ENCODE measurements around the gene CLOCK.

The CLOCK gene

GRCh38 chr4:55543858-55544257, 2.9 kb downstream of the CLOCK start:
- Histone ChIP-seq H3K4me2 (ENCODE audit: low read depth, low read length, poor library complexity, severe bottlenecking) (peak overlapping the region; percentile 83), H3K27me3 (ENCODE audit: insufficient read depth, low read length, poor library complexity, severe bottlenecking) (no peaks in the 10 kb centered on the region), H2AFZ (ENCODE audit: low read length) (no peak overlapping the region), H3K4me1 (ENCODE audit: insufficient read depth, low read length, poor library complexity, severe bottlenecking) (peaks cover 27% of the 10 kb centered on the region), H3K9ac (ENCODE audit: low read depth, low read length, poor library complexity, severe bottlenecking) (no peak overlapping the region), H3K36me3 (ENCODE audit: insufficient read depth, low read length) (no peaks in the 10 kb centered on the region), H3K9me3 (ENCODE audit: insufficient read depth, low read depth, low read length) (no peaks in the 10 kb centered on the region), H3K4me3 (ENCODE audit: low read length, poor library complexity, severe bottlenecking) (no peak overlapping the region), H3K9me2 (replicated peaks; ENCODE audit: low read depth, low read length) (no peaks in the 10 kb centered on the region), H3K79me2 (ENCODE audit: insufficient read depth, low read length) (no peaks in the 10 kb centered on the region), H4K20me1 (ENCODE audit: insufficient read depth, low read length, poor library complexity, severe bottlenecking) (peaks cover under 1% of the 10 kb centered on the region), H3F3A (ENCODE audit: low read depth) (peaks cover 6% of the 10 kb centered on the region)
- no peak for TF ChIP-seq EZH2phosphoT487 (IDR thresholded peaks at IDR 0.05; ENCODE audit: borderline replicate concordance)
- TF ChIP-seq CTCF (conservative IDR thresholded peaks at IDR 0.05; ENCODE audit: low read length), result peak; percentile 49

GRCh38 chr4:55540271-55540670, 6.4 kb downstream of the CLOCK start:
- Histone ChIP-seq H4K20me1 (ENCODE audit: insufficient read depth, low read length, poor library complexity, severe bottlenecking) (peaks cover 8% of the 10 kb centered on the region), H3K36me3 (ENCODE audit: insufficient read depth, low read length) (no peaks in the 10 kb centered on the region), H3K4me2 (ENCODE audit: low read depth, low read length, poor library complexity, severe bottlenecking) (no peak overlapping the region), H3K4me1 (ENCODE audit: insufficient read depth, low read length, poor library complexity, severe bottlenecking) (peaks cover 27% of the 10 kb centered on the region), H2AFZ (ENCODE audit: low read length) (no peak overlapping the region), H3K79me2 (ENCODE audit: insufficient read depth, low read length) (no peaks in the 10 kb centered on the region), H3K9me3 (ENCODE audit: insufficient read depth, low read depth, low read length) (no peaks in the 10 kb centered on the region), H3K27me3 (ENCODE audit: insufficient read depth, low read length, poor library complexity, severe bottlenecking) (no peaks in the 10 kb centered on the region), H3K9ac (ENCODE audit: low read depth, low read length, poor library complexity, severe bottlenecking) (no peak overlapping the region), H3K9me2 (replicated peaks; ENCODE audit: low read depth, low read length) (no peaks in the 10 kb centered on the region), H3F3A (ENCODE audit: low read depth) (peaks cover 6% of the 10 kb centered on the region), H3K4me3 (ENCODE audit: low read length, poor library complexity, severe bottlenecking) (no peak overlapping the region)
- TF ChIP-seq CTCF (conservative IDR thresholded peaks at IDR 0.05; ENCODE audit: low read length) (no peak), EZH2phosphoT487 (IDR thresholded peaks at IDR 0.05; ENCODE audit: borderline replicate concordance) (no peak)

- Histone ChIP-seq H2AFZ (ENCODE audit: low read length) (no peak overlapping the region), H3F3A (ENCODE audit: low read depth) (0 out of 2 replicates have a peak, but pooled peaks cover 4% of the 10 kb centered on the region), H3K9me2 (replicated peaks; ENCODE audit: low read depth, low read length) (no peaks in the 10 kb centered on the region), H3K9me3 (ENCODE audit: insufficient read depth, low read depth, low read length) (no peaks in the 10 kb centered on the region), H4K20me1 (ENCODE audit: insufficient read depth, low read length, poor library complexity, severe bottlenecking) (peaks cover 8% of the 10 kb centered on the region), H3K36me3 (ENCODE audit: insufficient read depth, low read length) (no peaks in the 10 kb centered on the region), H3K27me3 (ENCODE audit: insufficient read depth, low read length, poor library complexity, severe bottlenecking) (no peaks in the 10 kb centered on the region), H3K79me2 (ENCODE audit: insufficient read depth, low read length) (no peaks in the 10 kb centered on the region), H3K9ac (ENCODE audit: low read depth, low read length, poor library complexity, severe bottlenecking) (no peak overlapping the region), H3K4me1 (ENCODE audit: insufficient read depth, low read length, poor library complexity, severe bottlenecking) (peaks cover 27% of the 10 kb centered on the region), H3K4me2 (ENCODE audit: low read depth, low read length, poor library complexity, severe bottlenecking) (no peak overlapping the region), H3K4me3 (ENCODE audit: low read length, poor library complexity, severe bottlenecking) (no peak overlapping the region)
- TF ChIP-seq CTCF (conservative IDR thresholded peaks at IDR 0.05; ENCODE audit: low read length), result no peak
- no peak for TF ChIP-seq EZH2phosphoT487 (IDR thresholded peaks at IDR 0.05; ENCODE audit: borderline replicate concordance)
Measured at GRCh38 chr4:55539658-55540057, 7.1 kb downstream of the CLOCK start.

Measured in Loucy (cell line).